Activated CD4-positive, alpha-beta T cell treated with anti-CD3 and anti-CD28 coated beads, Interleukin-2, amount 50 U/mL, for 16 hours (primary cell): Measurements from ENCODE around the gene CLEC20A.
A peak's percentile ranks its signal among the peaks of the same experiment; 100 is the strongest.

Experiments used
- DNase-seq: peaks from one replicate; pipeline ENCODE4 v3.0.0-alpha.2; 2020

CLEC20A gene

GRCh38 chr1:178496410-178497135, at the start of gene CLEC20A:
Gene CLEC20A, minus strand, starts transcription at chr1:178496964. Its CDS starts 25 bp downstream, at chr1:178496939.
- DNase-seq = no peak

DNA sequence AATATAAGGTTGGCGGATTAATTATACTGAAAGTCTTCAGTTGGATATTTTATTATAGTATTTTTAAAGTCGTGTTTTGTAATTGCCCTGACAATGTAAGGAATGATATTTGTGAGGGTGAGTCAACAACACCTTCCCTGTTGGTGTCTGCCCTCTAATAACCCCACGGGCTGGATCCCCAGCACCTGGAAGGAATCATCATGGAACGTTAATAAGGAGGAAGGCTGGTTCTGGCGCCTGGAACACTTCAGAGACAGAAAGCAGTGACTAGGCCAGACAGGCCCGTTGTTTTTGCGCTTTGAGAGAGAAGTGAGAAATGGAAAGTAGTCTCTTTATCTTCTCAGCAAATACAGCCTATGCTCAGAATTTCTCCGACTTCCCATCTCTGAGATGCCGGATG, 47.8 kb upstream of the CLEC20A start:
- no peak for DNase-seq

DNA sequence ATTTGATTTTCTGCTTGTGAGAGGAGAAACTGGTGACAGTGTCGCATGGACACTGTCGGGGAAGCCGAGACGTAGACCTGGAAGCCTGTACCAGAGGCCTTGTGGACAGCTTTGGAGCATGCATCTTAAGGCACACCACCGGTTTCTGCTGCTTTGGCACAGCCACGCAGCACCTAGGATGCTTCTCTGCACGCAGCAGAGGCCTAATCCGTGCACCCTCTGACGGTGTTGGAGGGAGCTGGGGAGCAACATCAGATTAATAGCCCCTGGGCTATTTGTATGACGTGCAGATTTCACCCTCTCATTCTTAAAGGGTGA, 46.5 kb upstream of the CLEC20A start:
- peak; percentile 3 for DNase-seq

DNA sequence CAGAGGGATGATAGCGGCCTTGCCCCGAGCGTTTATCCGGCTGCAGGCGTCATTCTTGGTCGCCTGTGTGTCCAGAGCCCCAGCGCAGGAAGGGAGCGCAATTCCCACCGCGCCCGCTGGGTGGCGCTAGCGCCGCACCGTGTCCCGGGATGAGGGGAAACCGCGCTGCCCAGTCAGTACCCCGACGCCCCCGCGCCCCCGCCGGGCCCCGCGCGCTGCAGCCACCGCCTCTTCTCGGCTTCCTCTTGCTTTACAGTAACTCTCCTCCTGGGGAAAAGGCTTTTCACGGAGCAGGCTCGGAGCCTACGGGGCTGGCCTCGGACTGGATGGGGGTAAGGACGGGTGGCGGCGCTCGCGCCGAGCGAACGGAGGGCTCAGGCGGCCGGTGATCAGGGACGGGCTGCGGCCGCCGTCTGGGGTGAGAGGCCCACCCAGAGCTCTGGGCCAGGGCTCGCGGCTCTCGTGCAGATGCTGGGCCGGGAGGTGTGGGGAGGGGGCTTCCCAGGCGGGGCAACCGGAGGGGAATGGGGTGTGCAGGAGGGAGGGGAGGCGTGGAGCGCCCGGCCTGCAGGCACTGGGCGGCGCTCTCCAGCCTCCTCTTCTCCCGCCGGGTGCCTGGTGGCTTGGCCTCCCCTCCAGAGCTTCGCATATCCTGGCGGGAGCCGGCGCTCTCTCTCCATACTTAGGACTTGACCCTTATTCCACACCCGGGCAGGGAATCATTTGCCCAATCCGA, 46.0 kb upstream of the CLEC20A start:
- DNase-seq = peak; percentile 88

DNA sequence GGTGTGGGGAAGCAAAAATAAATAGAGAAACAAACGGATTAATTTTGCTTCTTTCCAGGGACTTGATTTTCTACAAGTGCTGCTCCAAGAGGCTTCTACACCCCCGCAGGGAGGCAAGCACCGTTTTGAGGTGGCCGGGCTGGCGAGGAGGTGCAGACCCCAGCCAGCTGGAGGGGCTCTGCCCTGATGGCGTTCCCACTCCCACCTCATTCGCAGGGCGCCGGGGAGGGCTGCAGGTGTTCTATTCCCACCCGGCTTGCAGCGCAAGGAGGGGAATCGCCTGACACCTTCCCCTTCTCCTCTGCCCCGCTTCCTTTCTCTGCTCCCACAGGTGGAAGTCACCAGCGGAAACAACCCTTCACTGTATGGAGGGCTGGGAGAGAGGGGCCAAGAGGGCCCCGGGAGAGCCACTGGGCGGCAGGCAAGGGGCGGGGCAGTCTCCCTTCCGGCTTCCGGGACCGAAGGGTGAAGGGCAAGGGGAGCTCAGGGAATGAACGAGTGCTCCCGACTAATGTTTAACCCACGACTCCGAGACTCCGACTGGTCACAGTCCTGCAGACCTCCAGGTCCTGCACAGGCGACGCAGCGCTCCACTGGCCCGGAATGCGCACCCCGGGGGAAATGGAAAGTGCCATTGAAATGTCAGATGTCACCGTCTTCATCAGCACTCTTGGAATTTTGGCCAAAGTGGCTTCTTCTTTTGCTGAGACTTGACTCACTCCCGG, 45.2 kb upstream of the CLEC20A start:
- peak; percentile 49 for DNase-seq

DNA sequence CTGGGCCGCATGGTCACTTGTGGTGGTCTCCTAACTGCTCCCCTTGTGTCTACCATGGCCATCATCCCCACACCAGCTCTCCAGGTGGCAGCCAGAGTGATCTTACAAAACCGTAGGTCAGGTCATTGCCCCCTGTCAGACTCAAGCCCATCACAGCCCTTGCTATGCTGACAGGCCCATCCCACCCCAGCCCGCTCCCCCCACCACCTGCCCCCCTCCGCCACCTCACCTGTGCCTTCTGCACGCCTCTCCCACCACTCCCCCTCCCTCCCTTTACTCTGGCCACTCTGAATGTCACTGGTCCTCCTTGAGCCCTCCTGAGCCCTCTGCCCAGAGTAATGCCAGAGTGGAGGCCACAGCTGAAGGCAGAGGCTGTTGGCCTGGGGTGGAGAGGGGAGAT, 44.6 kb upstream of the CLEC20A start:
- no peak for DNase-seq

DNA sequence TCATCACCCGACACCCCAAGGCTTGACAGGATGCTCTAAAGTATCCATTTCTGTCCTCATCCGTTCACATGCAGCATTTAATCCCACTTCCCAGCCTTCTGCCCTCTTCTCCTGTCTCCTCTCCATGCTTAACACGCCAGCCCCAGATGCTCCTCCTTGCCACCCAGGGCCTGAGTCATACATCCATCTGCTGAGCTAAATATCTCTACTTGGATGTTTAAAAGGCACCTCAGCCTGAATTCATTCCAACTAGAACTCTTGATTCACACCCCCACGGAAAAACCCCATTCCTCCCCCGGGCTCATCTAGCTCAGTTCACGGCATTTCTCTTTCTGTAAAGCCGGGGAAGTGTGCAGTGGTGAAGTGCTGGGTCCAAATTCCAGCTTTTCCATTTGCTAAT, 43.9 kb upstream of the CLEC20A start:
- no peak for DNase-seq

GRCh38 chr1:178540204-178540603, 43.4 kb upstream of the CLEC20A start:
- no peak for DNase-seq

GRCh38 chr1:178539291-178539690, 42.5 kb upstream of the CLEC20A start:
- DNase-seq = no peak

DNA sequence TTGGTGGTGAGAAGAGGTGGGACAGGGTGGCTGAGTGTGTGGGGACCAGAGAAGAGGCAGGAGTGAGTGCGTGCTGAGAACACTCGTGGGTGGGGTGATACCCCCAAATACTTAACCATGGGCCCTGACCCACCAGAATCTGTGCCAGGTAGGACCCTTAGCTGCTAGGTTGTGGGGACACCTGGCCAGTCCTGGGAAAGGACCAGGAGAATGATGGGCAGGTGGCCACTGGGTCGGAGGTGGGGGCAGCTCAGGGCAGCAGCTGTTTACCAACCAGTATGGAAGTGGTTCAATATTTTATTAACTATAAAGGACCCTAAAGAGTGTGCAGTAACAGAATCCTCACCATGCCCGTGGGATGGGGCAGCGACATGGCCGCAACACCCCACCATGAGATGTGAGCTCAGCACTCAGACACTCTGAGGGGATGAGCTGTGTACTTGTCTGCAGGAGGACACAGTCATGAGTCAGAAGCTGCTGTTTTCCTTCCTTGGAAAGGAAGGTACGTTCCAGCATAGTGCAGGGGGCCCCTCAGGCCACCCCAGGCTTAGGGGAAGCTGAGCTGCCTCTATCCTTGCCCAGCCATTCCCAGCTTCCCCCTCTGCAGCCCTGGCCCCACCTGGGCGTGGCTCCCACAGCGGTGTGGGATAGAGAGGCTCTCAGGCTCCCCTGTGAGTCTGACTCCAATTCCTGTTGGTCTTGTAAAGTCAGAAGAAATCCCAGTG, 41.6 kb upstream of the CLEC20A start:
- no peak for DNase-seq

DNA sequence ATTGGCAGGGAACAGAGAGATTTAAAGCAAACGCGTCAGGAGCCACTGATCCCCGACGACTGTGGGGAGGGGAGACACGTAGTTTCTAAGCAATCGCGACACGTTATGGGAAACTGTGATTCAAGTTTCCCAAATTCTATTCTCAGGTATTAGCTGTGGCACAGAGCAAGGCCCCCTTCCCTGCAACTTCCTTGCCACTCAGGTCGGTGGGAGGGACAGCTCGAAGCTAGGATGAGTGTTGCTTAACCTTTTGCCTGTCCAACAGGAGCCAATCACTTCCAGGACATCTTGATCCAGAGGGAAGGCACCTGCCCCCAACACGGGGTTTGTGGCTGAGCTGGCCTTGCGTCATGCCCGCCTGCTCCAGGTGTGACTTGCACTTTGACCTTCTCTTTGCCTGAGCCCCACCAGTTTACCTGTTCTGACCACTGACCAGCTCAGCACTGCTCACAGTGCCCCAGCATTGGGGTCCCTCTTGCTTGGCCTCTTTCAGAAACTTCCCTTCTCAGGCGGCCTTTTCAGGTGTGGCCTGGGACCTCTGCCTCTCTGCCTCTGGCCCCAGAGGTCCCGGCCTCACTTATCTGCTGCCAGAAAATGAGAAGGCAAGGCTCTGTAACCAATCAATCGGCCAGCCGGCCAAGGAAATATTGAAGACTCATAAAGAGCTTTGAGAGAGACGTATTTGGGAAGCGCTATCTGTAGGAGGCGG, 40.8 kb upstream of the CLEC20A start:
- no peak for DNase-seq

DNA sequence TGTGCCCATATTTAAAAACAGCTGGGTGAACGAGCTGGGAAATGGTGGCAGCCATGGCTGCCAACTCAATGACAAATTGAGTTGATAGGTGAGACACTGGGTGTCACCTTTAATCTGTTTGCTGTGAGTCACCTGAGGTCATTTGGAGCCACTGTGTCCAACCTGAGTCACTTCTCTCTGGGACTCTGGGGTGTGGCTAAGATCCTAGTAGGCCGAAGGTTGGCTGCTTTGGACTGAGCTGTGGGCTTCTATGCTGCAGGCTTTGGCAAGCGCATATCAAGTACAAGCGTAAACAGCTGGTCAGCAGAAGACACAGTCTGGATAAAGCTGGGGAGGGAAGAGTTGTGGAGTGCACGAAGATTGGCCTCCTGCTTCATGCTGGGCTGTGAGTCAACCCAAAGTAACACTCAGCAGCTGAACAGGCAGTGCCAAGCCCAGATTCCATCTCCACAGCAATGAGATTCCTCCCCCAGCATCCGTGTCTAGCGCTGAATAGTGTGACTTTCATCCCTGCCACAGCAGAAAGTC, 40.1 kb upstream of the CLEC20A start:
- no peak for DNase-seq

DNA sequence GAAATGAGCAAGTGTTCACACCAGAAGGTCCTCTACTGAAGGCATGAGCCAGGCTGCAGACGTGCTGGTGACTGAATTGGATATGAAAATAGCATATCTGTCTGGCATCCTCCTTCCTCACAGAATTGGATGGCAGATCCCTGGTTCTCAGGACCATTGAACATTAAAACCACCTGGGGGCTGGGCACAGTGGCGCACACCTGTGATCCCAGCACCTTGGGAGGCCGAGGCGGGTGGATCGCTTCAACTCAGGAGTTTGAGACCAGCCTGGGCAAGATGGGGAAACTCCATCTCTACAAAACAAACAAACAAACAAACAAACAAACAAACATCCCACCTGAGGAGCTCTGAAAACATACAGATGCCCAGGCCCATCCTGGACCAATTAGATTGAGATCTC, 39.6 kb upstream of the CLEC20A start:
- no peak for DNase-seq

GRCh38 chr1:178534137-178534868, 37.5 kb upstream of the CLEC20A start:
- DNase-seq = no peak

GRCh38 chr1:178533121-178533946, 36.6 kb upstream of the CLEC20A start:
- DNase-seq = no peak

DNA sequence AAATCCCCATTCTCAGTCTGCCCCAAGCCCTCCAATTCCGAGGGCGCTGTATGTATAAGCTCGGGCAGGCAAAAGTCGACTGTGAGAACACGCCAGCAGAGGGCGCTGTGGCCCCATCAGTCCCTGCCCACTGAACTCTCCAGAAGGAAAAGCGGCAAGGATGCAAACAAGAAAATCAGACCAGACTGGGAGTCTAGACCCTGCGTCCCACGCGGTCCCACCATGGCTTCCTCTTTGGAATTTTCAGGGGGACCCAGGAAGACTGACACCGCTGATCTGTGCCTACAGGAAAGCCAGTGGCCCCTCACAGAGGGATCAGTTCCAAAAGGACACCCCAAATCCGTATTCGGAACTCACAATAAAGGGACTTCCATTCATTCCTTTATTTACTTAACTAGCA, 35.6 kb upstream of the CLEC20A start:
- DNase-seq = peak; percentile 66

GRCh38 chr1:178531887-178532286, 35.1 kb upstream of the CLEC20A start:
- DNase-seq = no peak

- no peak for DNase-seq
Observed at GRCh38 chr1:178530502-178530901, 33.7 kb upstream of the CLEC20A start.

GRCh38 chr1:178530037-178530402, 33.3 kb upstream of the CLEC20A start:
- DNase-seq = no peak

- DNase-seq = no peak
Observed at GRCh38 chr1:178529364-178530036, 32.7 kb upstream of the CLEC20A start.
